Germinal center (tissue), 1 donor: ENCODE results near the gene GPR153.
A peak's percentile ranks its signal among the peaks of the same experiment; 100 is the strongest.
"Not testable (repeated sequence)": the region's sequence is repeated elsewhere in the genome, so short reads cannot be mapped to it uniquely, and the experiment has no call there.

Source experiments
- DNase-seq: peaks from one replicate; pipeline ENCODE4 v3.0.0; 2012; ENCODE audit warnings: mixed read lengths, low spot score

The GPR153 gene

GRCh38 chr1:6260961-6261614 lies at the start of gene GPR153:
Gene GPR153, minus strand, starts transcription at chr1:6261098. Its CDS starts 6,193 bp downstream, at chr1:6254905.
- peak; percentile 62 for DNase-seq

GRCh38 chr1:6310116-6310848 lies 49.4 kb upstream of the GPR153 start:
- DNase-seq: no peak

GRCh38 chr1:6309564-6309963 lies 48.7 kb upstream of the GPR153 start:
- DNase-seq: no peak

- no peak for DNase-seq
Measured at GRCh38 chr1:6308449-6308848, 47.6 kb upstream of the GPR153 start.

- DNase-seq: not testable (repeated sequence)
Measured at GRCh38 chr1:6307682-6308081, 46.8 kb upstream of the GPR153 start.

- DNase-seq: no peak
Measured at GRCh38 chr1:6307099-6307498, 46.2 kb upstream of the GPR153 start.

GRCh38 chr1:6303397-6304012 lies 42.6 kb upstream of the GPR153 start:
- no peak for DNase-seq

GRCh38 chr1:6302568-6302967 lies 41.7 kb upstream of the GPR153 start:
- no peak for DNase-seq

GRCh38 chr1:6301526-6301925 lies 40.6 kb upstream of the GPR153 start:
- no peak for DNase-seq

- DNase-seq: no peak
Measured at GRCh38 chr1:6300342-6301048, 39.6 kb upstream of the GPR153 start.

- DNase-seq: no peak
Measured at GRCh38 chr1:6299557-6300165, 38.8 kb upstream of the GPR153 start.

- no peak for DNase-seq
Measured at GRCh38 chr1:6298940-6299465, 38.1 kb upstream of the GPR153 start.

GRCh38 chr1:6298530-6298929 lies 37.6 kb upstream of the GPR153 start:
- no peak for DNase-seq

- no peak for DNase-seq
Measured at GRCh38 chr1:6295910-6296309, 35.0 kb upstream of the GPR153 start.

- no peak for DNase-seq
Measured at GRCh38 chr1:6294890-6295556, 34.1 kb upstream of the GPR153 start.

GRCh38 chr1:6294080-6294889 lies 33.4 kb upstream of the GPR153 start:
- DNase-seq: no peak

- DNase-seq: no peak
Measured at GRCh38 chr1:6292102-6292501, 31.2 kb upstream of the GPR153 start.

- DNase-seq: no peak
Measured at GRCh38 chr1:6288665-6289064, 27.8 kb upstream of the GPR153 start.

GRCh38 chr1:6288026-6288425 lies 27.1 kb upstream of the GPR153 start:
- DNase-seq: no peak

- DNase-seq: no peak
Measured at GRCh38 chr1:6287431-6287886, 26.6 kb upstream of the GPR153 start.
